ENCODE measurements around the gene CD177.

CD177 gene, protein sequence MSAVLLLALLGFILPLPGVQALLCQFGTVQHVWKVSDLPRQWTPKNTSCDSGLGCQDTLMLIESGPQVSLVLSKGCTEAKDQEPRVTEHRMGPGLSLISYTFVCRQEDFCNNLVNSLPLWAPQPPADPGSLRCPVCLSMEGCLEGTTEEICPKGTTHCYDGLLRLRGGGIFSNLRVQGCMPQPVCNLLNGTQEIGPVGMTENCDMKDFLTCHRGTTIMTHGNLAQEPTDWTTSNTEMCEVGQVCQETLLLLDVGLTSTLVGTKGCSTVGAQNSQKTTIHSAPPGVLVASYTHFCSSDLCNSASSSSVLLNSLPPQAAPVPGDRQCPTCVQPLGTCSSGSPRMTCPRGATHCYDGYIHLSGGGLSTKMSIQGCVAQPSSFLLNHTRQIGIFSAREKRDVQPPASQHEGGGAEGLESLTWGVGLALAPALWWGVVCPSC

DNA sequence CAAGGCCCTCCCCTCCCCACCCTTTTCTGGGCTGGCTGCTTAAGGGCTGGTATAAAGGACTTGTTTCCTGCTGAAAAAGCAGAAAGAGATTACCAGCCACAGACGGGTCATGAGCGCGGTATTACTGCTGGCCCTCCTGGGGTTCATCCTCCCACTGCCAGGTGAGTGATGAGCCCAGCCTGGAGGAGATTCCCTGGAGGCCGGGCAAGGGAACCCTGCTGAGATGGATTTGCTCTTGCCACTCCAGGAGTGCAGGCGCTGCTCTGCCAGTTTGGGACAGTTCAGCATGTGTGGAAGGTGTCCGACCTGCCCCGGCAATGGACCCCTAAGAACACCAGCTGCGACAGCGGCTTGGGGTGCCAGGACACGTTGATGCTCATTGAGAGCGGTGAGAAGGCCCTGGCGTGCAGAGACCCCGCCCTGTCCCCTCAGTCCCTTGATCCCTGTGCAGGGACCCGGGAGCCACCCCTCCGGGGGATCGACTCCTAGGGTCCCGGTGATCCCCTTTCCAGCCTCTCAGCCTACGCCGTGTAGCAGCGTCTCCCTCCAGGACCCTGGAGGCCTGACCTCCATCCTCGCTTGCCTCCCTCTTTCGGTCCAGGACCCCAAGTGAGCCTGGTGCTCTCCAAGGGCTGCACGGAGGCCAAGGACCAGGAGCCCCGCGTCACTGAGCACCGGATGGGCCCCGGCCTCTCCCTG is at the start of gene CD177:
Gene CD177, plus strand, starts transcription at position 81 of the 699 bp plus-strand sequence. Its CDS starts 29 bp downstream, at position 110.
- DNase-seq (ENCODE audit: low read depth), result no peak
- TF ChIP-seq, protein P1, sequence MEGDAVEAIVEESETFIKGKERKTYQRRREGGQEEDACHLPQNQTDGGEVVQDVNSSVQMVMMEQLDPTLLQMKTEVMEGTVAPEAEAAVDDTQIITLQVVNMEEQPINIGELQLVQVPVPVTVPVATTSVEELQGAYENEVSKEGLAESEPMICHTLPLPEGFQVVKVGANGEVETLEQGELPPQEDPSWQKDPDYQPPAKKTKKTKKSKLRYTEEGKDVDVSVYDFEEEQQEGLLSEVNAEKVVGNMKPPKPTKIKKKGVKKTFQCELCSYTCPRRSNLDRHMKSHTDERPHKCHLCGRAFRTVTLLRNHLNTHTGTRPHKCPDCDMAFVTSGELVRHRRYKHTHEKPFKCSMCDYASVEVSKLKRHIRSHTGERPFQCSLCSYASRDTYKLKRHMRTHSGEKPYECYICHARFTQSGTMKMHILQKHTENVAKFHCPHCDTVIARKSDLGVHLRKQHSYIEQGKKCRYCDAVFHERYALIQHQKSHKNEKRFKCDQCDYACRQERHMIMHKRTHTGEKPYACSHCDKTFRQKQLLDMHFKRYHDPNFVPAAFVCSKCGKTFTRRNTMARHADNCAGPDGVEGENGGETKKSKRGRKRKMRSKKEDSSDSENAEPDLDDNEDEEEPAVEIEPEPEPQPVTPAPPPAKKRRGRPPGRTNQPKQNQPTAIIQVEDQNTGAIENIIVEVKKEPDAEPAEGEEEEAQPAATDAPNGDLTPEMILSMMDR (IDR thresholded peaks at IDR 0.05; ENCODE audit: low read depth, low read length, missing control alignments), result no peak
- H3K4me3 ChIP-seq (ENCODE audit: low read depth, low read length), result no peak within 1 kb of the TSS

DNA sequence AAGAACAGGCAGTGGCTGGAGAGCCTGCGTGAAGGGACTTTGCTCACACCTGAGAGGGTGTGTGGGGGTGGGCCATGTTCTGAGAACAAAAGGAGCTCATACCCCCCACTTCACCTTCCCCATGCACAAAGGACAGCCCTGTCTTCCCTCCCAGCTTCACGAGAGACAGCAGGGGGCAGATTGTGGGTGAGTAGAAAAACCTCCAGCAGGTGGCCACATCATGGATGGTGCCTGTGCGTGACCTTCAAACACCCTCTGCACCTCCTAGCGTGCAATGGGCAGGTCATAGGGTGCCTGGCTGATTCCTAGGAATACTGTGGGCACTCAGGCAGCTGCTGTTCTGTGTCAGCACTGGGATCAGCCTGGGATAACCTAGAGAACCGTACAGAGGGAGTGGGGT is 47.8 kb upstream of the CD177 start:
- H3K4me3 ChIP-seq (ENCODE audit: low read depth, low read length), result no peak overlapping the region
- no peak for DNase-seq (ENCODE audit: low read depth)
- TF ChIP-seq, protein P1 (IDR thresholded peaks at IDR 0.05; ENCODE audit: low read depth, low read length, missing control alignments), result peak; percentile 30

DNA sequence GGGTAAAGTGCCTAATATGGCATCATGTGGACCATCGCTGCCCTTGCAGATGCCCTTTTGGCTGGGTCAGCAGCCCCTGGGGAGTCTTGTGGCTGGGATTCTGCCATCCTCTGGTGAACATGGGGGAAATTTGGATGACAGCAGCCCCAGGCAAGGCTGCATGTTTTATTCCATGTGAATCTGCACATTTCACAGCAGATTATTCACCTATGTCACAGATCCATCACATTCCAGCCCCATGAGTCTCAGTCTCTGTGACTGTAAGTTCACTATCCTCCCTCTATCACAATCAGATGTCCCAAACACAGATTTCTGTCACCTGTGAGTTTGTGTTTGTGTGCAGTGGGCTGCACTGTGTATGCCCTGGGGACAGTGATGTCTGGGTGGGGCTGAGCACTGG is 47.4 kb upstream of the CD177 start:
- TF ChIP-seq, protein P1 (IDR thresholded peaks at IDR 0.05; ENCODE audit: low read depth, low read length, missing control alignments), result no peak
- no peak overlapping the region for H3K4me3 ChIP-seq (ENCODE audit: low read depth, low read length)
- no peak for DNase-seq (ENCODE audit: low read depth)

DNA sequence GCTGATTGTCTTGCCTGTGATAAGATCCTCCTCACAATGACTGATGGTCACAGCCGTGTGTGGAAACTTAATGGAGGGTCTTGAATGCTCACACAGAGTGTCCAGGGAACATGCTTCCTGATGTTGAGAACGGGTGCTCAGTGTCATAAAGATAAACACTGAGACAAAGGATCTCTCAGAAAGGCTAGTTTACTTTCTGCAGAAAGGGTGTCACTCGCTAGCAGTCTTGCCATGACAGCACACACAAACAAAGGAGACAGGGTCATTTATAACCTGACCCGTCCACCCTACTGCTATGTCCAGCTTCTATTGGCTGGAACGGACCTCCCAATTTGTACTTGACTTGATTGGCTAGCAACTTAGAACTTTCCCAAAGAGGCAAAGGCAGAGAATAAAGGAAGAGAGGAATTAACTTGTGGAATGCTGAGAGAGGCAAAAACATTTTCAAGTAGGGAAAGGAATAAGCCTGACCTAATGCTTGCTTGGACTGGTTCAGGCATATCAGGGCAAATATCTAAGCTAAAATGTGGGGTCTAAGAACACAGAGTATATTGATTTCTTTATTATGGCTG is 45.2 kb upstream of the CD177 start:
- no peak for DNase-seq (ENCODE audit: low read depth)
- TF ChIP-seq, protein P1 (IDR thresholded peaks at IDR 0.05; ENCODE audit: low read depth, low read length, missing control alignments), result no peak
- no peak overlapping the region for H3K4me3 ChIP-seq (ENCODE audit: low read depth, low read length)

DNA sequence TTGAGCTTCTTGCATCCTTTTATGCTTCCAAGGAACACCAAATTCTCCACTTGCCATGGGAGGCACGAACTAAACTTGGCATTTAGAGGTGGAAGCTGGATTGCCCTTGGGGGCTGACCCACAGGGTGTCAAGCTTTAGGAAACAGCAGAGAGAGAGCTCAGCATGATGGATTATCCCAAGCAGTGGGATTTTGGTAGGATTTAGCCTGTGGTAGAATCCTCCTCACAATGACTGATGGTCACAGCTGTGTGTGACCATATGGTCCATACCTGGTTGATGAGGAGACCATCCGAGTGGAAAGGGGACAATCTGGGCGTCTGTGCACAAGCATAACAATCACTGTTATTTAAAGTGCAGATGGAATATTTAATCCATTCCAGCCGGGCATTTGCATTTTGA is 44.0 kb upstream of the CD177 start:
- no peak for DNase-seq (ENCODE audit: low read depth)
- H3K4me3 ChIP-seq (ENCODE audit: low read depth, low read length), result no peak overlapping the region
- TF ChIP-seq, protein P1 (IDR thresholded peaks at IDR 0.05; ENCODE audit: low read depth, low read length, missing control alignments), result no peak

DNA sequence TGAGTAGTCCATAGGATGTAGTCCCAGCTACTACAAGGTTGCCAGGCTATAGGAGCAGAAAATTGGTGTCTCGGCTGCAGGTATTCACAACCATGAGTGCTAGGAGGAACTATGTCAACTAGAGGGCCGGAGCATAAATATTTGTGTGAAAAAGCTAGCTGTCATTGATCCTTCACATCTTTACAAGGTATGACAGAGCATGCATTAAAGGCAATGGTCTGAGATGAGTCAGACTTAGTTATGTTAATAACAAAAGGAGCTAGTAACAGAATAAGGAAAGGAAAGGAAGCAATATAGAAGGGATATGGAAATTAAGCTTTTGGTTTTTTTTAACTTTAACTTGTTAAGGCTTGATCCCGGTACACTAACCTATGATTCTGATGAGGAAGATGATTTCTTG is 43.3 kb upstream of the CD177 start:
- H3K4me3 ChIP-seq (ENCODE audit: low read depth, low read length), result no peak overlapping the region
- TF ChIP-seq, protein P1 (IDR thresholded peaks at IDR 0.05; ENCODE audit: low read depth, low read length, missing control alignments), result no peak
- DNase-seq (ENCODE audit: low read depth), result no peak
